Gastrocnemius medialis (tissue), 4 donors: ENCODE measurements around the gene RERE.
"Not testable (repeated sequence)": the region's sequence is repeated elsewhere in the genome, so short reads cannot be mapped to it uniquely, and the experiment has no call there.

Experiments used
- POLR2A ChIP-seq, 2 donors: fragments of 450-650 bp; IDR thresholded peaks; one replicate each; pipeline ENCODE4 v1.6.1; 2017; ENCODE audit warnings: antibody characterized with exemption in 2 of 2, mild to moderate bottlenecking in 2 of 2, moderate library complexity in 2 of 2
- TF ChIP-seq, protein P1 (sequence below), 5 experiments: fragments of 450-650 bp in 3 of 5; fragments of 200-600 bp in 2 of 5; sonication (generic) in 2 of 5; IDR thresholded peaks in 4 of 5; conservative IDR thresholded peaks in 1 of 5; 1 replicate in 4 of 5; 2 replicates in 1 of 5; pipeline ENCODE4 v1.5.1; 2016 to 2019; ENCODE audit warnings: antibody characterized with exemption in 5 of 5, mild to moderate bottlenecking in 3 of 5, moderate library complexity in 3 of 5

DNA sequence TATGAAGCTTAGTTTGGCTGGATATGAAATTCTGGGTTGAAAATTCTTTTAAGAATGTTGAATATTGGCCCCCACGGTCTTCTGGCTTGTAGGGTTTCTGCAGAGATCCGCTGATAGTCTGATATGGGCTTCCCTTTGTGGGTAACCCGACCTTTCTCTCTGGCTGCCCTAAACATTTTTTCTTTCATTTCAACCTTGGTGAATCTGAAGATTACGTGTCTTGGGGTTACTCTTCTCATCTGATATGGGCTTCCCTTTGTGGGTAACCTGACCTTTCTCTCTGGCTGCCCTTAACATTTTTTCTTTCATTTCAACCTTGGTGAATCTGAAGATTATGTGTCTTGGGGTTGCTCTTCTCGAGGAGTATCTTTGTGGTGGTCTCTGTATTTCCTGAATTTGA lies 371.3 kb downstream of the RERE start:
- TF ChIP-seq, protein P1, sequence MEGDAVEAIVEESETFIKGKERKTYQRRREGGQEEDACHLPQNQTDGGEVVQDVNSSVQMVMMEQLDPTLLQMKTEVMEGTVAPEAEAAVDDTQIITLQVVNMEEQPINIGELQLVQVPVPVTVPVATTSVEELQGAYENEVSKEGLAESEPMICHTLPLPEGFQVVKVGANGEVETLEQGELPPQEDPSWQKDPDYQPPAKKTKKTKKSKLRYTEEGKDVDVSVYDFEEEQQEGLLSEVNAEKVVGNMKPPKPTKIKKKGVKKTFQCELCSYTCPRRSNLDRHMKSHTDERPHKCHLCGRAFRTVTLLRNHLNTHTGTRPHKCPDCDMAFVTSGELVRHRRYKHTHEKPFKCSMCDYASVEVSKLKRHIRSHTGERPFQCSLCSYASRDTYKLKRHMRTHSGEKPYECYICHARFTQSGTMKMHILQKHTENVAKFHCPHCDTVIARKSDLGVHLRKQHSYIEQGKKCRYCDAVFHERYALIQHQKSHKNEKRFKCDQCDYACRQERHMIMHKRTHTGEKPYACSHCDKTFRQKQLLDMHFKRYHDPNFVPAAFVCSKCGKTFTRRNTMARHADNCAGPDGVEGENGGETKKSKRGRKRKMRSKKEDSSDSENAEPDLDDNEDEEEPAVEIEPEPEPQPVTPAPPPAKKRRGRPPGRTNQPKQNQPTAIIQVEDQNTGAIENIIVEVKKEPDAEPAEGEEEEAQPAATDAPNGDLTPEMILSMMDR (IDR thresholded peaks at IDR 0.05 in 4 of 5, conservative IDR thresholded peaks at IDR 0.05 in 1 of 5): not testable (repeated sequence)
- not testable (repeated sequence) for TF ChIP-seq POLR2A (IDR thresholded peaks at IDR 0.05)
